Neural cell (in vitro differentiated cells): ENCODE measurements around the gene C16orf90. TPM values are rescaled to one million over a fixed set of nuclear protein-coding genes. Genes with fewer than 3 reads are reported as not detected.

ENCODE experiments used
- H2AFZ ChIP-seq: fragments of 200-600, 300-800 bp; sonication (generic), shearing (Covaris generic); 2 replicates; pipeline ENCODE4 v1.6.0; 2014; ENCODE audit warnings: low read depth, mild to moderate bottlenecking, antibody characterized with exemption, low read length, moderate library complexity
- H3F3A ChIP-seq: fragments of 200-600 bp; shearing (Covaris generic); 2 replicates; pipeline ENCODE4 v1.6.1; 2016; ENCODE audit warnings: mild to moderate bottlenecking, moderate library complexity, mixed read lengths, antibody characterized with exemption, low read length; ENCODE audit not compliant: insufficient read depth, poor library complexity, severe bottlenecking
- H3K27ac ChIP-seq: fragments of 200-600, 300-800 bp; sonication (generic), shearing (Covaris generic); 2 replicates; pipeline ENCODE4 v1.5.1; 2014; ENCODE audit warnings: mild to moderate bottlenecking, low read length, moderate library complexity
- H3K27me3 ChIP-seq: fragments of 300-800, 200-600 bp; sonication (generic), shearing (Covaris generic); 2 replicates; pipeline ENCODE4 v1.6.0; 2014; ENCODE audit warnings: mild to moderate bottlenecking, low read depth, low read length, moderate library complexity; ENCODE audit not compliant: insufficient read depth
- H3K36me3 ChIP-seq: fragments of 300-800, 200-600 bp; sonication (generic), shearing (Covaris generic); 2 replicates; pipeline ENCODE4 v1.5.1; 2014; ENCODE audit warnings: mild to moderate bottlenecking, antibody characterized with exemption, low read length, moderate library complexity; ENCODE audit not compliant: insufficient read depth
- H3K4me2 ChIP-seq: fragments of 300-800, 200-600 bp; sonication (generic), shearing (Covaris generic); 2 replicates; pipeline ENCODE4 v1.6.0; 2014; ENCODE audit warnings: mild to moderate bottlenecking, low read length
- H3K4me3 ChIP-seq: fragments of 300-800, 200-600 bp; sonication (generic), shearing (Covaris generic); 2 replicates; pipeline ENCODE4 v1.5.1; 2014; ENCODE audit warnings: mild to moderate bottlenecking, low read length, moderate library complexity
- H3K79me2 ChIP-seq: fragments of 200-600 bp; shearing (Covaris generic); replicated peaks from 2 replicates; pipeline ENCODE4 v1.6.0; 2014; ENCODE audit warnings: mild to moderate bottlenecking, low read length, moderate library complexity; ENCODE audit not compliant: insufficient read depth
- H3K9ac ChIP-seq: fragments of 300-800, 200-600 bp; sonication (generic), shearing (Covaris generic); 2 replicates; pipeline ENCODE4 v1.6.1; 2016; ENCODE audit warnings: mild to moderate bottlenecking, low read length, mixed read lengths
- H3K9me2 ChIP-seq: fragments of 200-600 bp; shearing (Covaris generic); 2 replicates; pipeline ENCODE4 v1.6.1; 2016; ENCODE audit warnings: mild to moderate bottlenecking, low read length, mixed read lengths; ENCODE audit not compliant: insufficient read depth
- H3K9me3 ChIP-seq: fragments of 200-600, 300-800 bp; sonication (generic), shearing (Covaris generic); 2 replicates; pipeline ENCODE4 v1.6.1; 2016; ENCODE audit warnings: mild to moderate bottlenecking, mixed run types, low read length, moderate library complexity, mixed read lengths
- H4K20me1 ChIP-seq: fragments of 200-600 bp; shearing (Covaris generic); 2 replicates; pipeline ENCODE4 v1.6.1; 2016; ENCODE audit warnings: mild to moderate bottlenecking, mixed run types; ENCODE audit not compliant: insufficient read depth
- CTCF ChIP-seq: fragments of 450-650 bp; IDR thresholded peaks from 2 replicates; pipeline ENCODE4 v1.5.1; 2014; ENCODE audit warnings: antibody characterized with exemption, mild to moderate bottlenecking, moderate library complexity; ENCODE audit not compliant: poor library complexity, severe bottlenecking
- EP300 ChIP-seq: fragments of 450-650 bp; conservative IDR thresholded peaks from 2 replicates; pipeline ENCODE4 v1.6.1; 2014; ENCODE audit warnings: antibody characterized with exemption, mild to moderate bottlenecking, moderate library complexity; ENCODE audit not compliant: poor library complexity, severe bottlenecking
- EZH2 ChIP-seq: fragments of 200-600, 300-800 bp; shearing (Covaris generic), sonication (generic); IDR thresholded peaks from 2 replicates; pipeline ENCODE4 v1.6.1; 2014; ENCODE audit warnings: antibody characterized with exemption, low read length, borderline replicate concordance, mild to moderate bottlenecking; ENCODE audit not compliant: insufficient read depth, poor library complexity, severe bottlenecking
- MXI1 ChIP-seq: fragments of 450-650 bp; conservative IDR thresholded peaks from 2 replicates; pipeline ENCODE4 v1.6.1; 2014; ENCODE audit warnings: antibody characterized with exemption, mild to moderate bottlenecking; ENCODE audit not compliant: poor library complexity, severe bottlenecking
- POLR2AphosphoS5 ChIP-seq: IDR thresholded peaks from 2 replicates; pipeline ENCODE4 v1.6.1; 2012
- SMC3 ChIP-seq: fragments of 450-650 bp; conservative IDR thresholded peaks from 2 replicates; pipeline ENCODE4 v1.6.1; 2014; ENCODE audit warnings: antibody characterized with exemption, mild to moderate bottlenecking, moderate library complexity; ENCODE audit not compliant: poor library complexity
- TAF1 ChIP-seq: IDR thresholded peaks from 2 replicates; pipeline ENCODE4 v1.6.1; 2012; ENCODE audit warnings: low read depth
- polyA plus RNA-seq: library from polyadenylated mRNA; depleted of rRNA; stranded (reverse); fragments of >200 nt; gene quantifications from 2 replicates; pipeline ENCODE4 v1.2.3, GENCODE V29; 2014
- TF ChIP-seq, protein P1 (sequence below): IDR thresholded peaks from 2 replicates; pipeline ENCODE4 v1.6.1; 2012; ENCODE audit warnings: borderline replicate concordance

C16orf90 gene
- polyA plus RNA-seq, 1 donor from 2014 or later: not detected

DNA sequence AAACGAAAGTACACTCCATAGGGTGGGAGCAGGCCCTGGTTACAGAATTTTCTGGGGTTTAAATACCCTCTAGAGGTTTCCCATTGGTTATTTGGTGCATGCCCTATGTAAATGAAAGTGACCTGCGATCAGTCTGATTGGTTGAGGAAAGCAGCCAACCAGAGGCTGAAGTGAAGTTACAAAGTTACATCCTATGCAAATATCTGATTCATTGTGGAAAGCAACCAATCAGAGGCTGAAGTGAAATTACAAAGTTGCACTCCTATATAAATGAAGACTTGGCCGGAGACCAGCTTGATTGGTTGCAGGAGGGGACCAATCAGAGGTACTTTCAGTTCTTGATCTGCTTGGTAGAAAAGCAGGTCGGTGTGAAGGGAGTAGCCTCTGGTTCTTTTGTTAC, 27.4 kb downstream of the C16orf90 start:
- no peaks in the 10 kb centered on the region for H3K36me3 ChIP-seq
- no peak overlapping the region for H3K27ac ChIP-seq
- no peak overlapping the region for H3K9ac ChIP-seq
- TF ChIP-seq EP300 (no peak), SMC3 (no peak), MXI1 (no peak), CTCF (no peak), POLR2AphosphoS5 (no peak)
- TF ChIP-seq, protein P1, sequence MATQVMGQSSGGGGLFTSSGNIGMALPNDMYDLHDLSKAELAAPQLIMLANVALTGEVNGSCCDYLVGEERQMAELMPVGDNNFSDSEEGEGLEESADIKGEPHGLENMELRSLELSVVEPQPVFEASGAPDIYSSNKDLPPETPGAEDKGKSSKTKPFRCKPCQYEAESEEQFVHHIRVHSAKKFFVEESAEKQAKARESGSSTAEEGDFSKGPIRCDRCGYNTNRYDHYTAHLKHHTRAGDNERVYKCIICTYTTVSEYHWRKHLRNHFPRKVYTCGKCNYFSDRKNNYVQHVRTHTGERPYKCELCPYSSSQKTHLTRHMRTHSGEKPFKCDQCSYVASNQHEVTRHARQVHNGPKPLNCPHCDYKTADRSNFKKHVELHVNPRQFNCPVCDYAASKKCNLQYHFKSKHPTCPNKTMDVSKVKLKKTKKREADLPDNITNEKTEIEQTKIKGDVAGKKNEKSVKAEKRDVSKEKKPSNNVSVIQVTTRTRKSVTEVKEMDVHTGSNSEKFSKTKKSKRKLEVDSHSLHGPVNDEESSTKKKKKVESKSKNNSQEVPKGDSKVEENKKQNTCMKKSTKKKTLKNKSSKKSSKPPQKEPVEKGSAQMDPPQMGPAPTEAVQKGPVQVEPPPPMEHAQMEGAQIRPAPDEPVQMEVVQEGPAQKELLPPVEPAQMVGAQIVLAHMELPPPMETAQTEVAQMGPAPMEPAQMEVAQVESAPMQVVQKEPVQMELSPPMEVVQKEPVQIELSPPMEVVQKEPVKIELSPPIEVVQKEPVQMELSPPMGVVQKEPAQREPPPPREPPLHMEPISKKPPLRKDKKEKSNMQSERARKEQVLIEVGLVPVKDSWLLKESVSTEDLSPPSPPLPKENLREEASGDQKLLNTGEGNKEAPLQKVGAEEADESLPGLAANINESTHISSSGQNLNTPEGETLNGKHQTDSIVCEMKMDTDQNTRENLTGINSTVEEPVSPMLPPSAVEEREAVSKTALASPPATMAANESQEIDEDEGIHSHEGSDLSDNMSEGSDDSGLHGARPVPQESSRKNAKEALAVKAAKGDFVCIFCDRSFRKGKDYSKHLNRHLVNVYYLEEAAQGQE: no peak
- H3K4me3 ChIP-seq: no peak overlapping the region
- peaks cover 38% of the 10 kb centered on the region for H3K79me2 ChIP-seq
- no peak overlapping the region for H3K4me2 ChIP-seq
- H3K9me3 ChIP-seq: no peaks in the 10 kb centered on the region
- H3K27me3 ChIP-seq: no peaks in the 10 kb centered on the region
- no peaks in the 10 kb centered on the region for H3F3A ChIP-seq
- H3K9me2 ChIP-seq: no peaks in the 10 kb centered on the region
- no peak overlapping the region for H2AFZ ChIP-seq
- no peaks in the 10 kb centered on the region for H4K20me1 ChIP-seq

- Histone ChIP-seq H3K9ac (no peak overlapping the region), H3K4me3 (no peak overlapping the region), H3K27me3 (no peaks in the 10 kb centered on the region), H3F3A (no peaks in the 10 kb centered on the region), H4K20me1 (no peaks in the 10 kb centered on the region), H3K9me3 (no peaks in the 10 kb centered on the region), H3K36me3 (no peaks in the 10 kb centered on the region), H3K79me2 (peaks cover 45% of the 10 kb centered on the region), H3K27ac (no peak overlapping the region), H3K4me2 (no peak overlapping the region), H3K9me2 (no peaks in the 10 kb centered on the region), H2AFZ (no peak overlapping the region)
- TF ChIP-seq POLR2AphosphoS5 (no peak), SMC3 (no peak), TAF1 (no peak)
Measured at GRCh38 chr16:3467182-3467581, 28.1 kb downstream of the C16orf90 start.

GRCh38 chr16:3465911-3466584, 29.2 kb downstream of the C16orf90 start:
- H3K4me2 ChIP-seq: no peak overlapping the region
- H4K20me1 ChIP-seq: no peaks in the 10 kb centered on the region
- no peaks in the 10 kb centered on the region for H3K36me3 ChIP-seq
- no peak overlapping the region for H3K27ac ChIP-seq
- H3K9me2 ChIP-seq: no peaks in the 10 kb centered on the region
- H3K79me2 ChIP-seq: peaks cover 54% of the 10 kb centered on the region
- no peak overlapping the region for H2AFZ ChIP-seq
- H3F3A ChIP-seq: no peaks in the 10 kb centered on the region
- no peaks in the 10 kb centered on the region for H3K27me3 ChIP-seq
- no peak overlapping the region for H3K4me3 ChIP-seq
- no peaks in the 10 kb centered on the region for H3K9me3 ChIP-seq
- H3K9ac ChIP-seq: no peak overlapping the region
- TF ChIP-seq, protein P1: no peak
- no peak for TF ChIP-seq EZH2
- TF ChIP-seq TAF1: no peak
- no peak for TF ChIP-seq CTCF
- no peak for TF ChIP-seq MXI1
- no peak for TF ChIP-seq SMC3
